LHCN-M2 (cell line): ENCODE results near the gene PTPRN2. TPM values are rescaled to one million over a fixed set of nuclear protein-coding genes. Genes with fewer than 3 reads are reported as not detected.
"Not testable (repeated sequence)": the region's sequence is repeated elsewhere in the genome, so short reads cannot be mapped to it uniquely, and the experiment has no call there.

Experiments
- DNase-seq: peaks from one replicate; pipeline ENCODE4 v3.0.0-alpha.2; 2012; ENCODE audit warnings: low read depth
- total RNA-seq: library from RNA; depleted of rRNA; stranded (reverse); fragments of >200 nt; gene quantifications from 2 replicates; pipeline ENCODE4 v1.2.3, GENCODE V29; 2014

Gene PTPRN2
- total RNA-seq, 1 experiment from 2014 or later: 0.11 TPM

GRCh38 chr7:157937406-157937805 is 650.2 kb downstream of the PTPRN2 start:
- DNase-seq: no peak

DNA sequence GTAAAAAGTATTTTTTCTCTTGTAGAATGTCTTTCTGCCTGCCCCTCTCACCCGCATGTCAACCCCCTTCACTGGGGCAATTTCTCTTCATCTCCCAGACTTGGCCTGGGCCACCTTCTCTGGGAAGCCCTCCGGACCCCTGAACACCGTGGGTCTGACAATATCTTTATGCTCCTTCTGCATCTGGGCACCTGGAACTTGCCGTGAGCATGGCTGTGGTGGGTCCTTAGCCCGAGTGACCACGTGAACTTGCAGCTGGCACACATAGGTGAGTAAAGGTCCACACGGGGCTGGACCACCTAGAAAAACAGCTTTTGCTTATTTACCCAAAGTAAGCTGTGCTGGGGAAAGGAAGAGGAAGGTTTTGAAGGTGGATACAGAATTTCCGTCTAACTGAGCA is 650.6 kb downstream of the PTPRN2 start:
- DNase-seq: no peak

- DNase-seq: not testable (repeated sequence)
Observed at GRCh38 chr7:157935721-157936120, 651.9 kb downstream of the PTPRN2 start.

DNA sequence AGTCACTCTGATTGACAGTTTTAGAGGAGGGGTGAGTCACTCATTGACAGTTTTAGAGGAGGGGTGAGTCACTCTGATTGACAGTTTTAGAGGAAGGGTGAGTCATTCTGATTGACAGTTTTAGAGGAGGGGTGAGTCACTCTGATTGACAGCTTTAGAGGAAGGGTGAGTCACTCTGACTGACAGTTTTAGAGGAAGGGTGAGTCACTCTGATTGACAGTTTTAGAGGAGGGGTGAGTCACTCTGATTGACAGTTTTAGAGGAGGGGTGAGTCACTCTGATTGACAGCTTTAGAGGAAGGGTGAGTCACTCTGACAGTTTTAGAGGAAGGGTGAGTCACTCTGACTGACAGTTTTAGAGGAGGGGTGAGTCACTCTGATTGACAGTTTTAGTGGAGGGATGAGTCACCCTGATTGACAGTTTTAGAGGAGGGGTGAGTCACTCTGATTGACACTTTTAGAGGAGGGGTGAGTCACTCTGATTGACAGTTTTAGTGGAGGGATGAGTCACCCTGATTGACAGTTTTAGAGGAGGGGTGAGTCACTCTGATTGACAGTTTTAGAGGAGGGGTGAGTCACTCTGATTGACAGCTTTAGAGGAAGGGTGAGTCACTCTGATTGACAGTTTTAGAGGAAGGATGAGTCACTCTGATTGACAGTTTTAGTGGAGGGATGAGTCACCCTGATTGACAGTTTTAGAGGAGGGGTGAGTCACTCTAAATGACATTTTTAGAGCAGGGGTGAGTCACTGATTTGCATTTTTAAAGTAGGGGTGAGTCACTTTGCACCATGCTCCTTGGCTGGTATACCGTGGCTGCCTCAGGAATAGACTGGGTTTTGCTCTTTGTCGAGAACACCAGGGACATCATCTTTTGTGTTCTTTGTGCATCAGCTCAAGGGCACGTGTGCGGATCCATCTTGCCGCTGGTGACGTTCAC is 654.1 kb downstream of the PTPRN2 start:
- not testable (repeated sequence) for DNase-seq

DNA sequence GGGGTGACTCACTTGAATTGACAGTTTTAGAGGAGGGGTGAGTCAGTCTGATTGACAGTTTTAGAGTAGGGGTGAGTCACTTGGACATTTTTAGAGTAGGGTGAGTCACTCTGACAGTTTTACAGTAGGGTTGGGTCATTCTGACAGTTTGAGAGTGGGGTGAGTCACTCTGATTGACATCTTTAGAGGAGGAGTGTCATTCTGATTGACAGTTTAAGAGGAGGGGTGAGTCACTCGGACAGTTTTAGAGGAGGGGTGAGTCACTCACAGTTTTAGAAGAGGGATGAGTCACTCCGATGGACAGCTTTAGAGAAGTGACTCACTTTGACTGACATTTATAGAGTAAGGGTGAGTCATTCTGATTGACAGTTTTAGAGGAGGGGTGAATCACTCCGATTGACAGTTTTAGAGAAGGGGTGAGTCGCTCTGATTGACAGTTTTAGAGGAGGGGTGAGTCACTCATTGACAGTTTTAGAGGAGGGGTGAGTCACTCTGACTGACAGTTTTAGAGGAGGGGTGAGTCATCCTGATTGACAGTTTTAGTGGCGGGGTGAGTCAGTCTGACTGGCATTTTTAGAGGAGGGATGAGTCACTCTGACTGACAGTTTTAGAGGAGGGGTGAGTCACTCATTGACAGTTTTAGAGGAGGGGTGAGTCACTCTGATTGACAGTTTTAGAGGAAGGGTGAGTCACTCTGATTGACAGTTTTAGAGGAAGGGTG is 655.0 kb downstream of the PTPRN2 start:
- peak; percentile 15 for DNase-seq

DNA sequence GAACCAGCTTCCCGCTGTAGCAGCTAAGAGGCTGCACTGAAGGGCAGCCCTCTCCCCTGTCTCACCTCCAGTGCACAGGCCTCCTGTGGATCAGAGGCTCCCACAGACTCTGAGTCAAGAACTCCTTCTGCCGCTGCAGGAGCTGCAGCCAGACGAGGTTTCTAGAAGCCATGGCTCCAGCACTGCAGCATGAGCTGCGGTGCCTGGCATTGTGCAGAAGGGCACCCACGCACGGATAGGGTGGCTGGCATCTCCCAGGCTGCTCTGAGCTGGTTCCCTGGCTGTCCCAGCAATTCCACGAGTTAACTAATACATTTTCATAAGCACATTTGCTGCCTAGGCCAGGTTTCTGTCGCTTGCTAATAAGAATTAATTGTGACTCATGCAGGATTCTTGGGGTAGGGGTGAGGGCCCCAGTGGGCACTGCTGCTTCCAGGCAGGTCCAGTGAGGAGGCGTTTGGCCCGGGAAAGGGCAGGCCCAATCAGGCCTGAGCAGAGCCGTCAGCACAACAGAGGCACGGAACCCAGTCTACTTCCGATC is 656.6 kb downstream of the PTPRN2 start:
- no peak for DNase-seq

DNA sequence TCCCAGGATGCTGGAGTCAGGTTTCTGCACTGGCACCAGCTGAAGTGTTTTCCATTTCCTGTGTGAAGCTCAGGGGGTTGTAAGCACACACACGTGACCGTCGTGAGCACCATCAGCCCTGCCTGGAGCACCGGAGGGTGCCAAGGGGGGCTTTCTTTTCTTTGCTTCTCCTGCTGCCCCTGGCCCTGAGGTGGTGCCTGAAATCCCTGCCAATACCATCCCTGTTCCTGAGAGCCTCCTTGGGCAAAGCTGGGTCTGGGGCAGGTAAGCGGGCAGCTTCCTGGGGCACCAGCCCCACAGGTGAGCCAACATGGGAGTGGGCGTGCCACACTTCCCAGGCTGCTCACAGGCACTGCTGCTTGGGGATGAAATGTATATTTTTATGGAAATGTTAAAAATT is 657.2 kb downstream of the PTPRN2 start:
- DNase-seq: no peak

DNA sequence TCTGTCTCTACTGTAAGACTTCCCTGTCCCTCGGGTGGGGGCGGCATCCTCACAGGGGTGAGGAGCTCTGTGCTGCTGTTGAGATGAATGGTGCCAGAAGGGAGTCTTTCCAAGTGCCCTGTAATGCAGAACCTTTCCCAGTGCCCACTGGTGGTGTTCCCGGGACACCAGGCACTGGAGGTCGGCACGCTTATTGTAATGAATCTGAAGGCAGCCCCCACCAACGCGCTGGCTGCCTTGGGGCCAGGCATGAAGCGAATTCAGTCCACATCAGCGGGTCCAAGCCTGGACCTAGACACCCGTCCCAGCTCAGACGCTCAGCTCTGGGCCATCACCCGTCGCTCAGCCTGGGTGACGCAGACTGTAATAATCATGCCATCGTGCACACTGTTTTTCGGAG is 658.0 kb downstream of the PTPRN2 start:
- no peak for DNase-seq

DNA sequence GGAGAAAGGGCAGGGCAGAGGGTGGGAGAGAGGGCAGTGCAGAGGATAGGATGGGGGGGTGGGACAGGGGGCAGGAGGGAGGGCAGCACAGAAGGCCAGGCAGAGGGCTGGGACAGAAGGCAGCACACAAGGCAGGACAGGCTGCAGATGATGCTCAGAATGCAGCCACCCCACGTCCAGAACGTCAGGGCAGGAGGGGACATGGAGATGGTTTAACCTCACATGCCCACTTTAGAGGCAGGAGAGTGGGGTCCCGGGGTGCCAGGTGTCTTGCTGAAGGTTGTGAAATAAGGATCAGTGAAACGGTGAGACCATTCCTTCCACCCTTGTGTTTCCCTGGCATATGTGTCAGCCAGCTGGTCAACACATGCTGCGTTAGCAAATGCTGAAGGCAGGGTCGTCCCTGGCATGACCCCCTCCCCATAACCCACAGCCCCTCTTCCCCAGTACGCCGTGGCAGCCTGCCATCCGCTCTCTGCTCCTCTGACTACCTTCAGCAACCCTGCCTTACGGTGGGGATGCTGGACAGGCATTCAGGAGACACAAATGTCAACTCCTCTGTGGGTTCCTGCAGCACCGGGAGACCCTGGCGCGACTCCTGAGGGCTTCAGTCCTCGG is 658.7 kb downstream of the PTPRN2 start:
- DNase-seq: no peak

- no peak for DNase-seq
Observed at GRCh38 chr7:157928171-157928794, 659.3 kb downstream of the PTPRN2 start.

DNA sequence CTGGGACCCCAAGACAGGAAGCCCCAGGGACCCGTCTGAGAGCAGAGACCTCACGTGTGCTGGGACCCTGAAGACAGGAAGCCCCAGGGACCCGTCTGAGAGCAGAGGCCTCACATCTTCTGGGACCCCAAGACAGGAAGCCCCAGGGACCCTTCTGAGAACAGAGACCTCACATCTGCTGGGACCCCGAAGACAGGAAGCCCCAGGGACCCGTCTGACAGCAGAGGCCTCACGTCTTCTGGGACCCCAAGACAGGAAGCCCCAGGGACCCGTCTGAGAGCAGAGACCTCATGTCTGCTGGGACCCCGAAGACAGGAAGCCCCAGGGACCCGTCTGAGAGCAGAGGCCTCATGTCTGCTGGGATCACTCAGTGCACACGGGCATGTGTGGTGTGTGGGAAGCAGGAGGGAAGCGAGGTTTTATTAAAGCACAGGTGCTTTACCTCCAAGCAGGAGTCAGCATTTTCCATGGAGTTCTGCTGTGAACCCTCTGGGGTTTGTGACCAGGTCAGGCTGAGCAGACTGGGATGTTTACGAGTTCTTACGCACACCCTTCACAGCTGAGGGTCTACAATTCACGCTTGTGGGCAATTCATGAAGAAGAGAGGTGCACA is 660.2 kb downstream of the PTPRN2 start:
- no peak for DNase-seq

DNA sequence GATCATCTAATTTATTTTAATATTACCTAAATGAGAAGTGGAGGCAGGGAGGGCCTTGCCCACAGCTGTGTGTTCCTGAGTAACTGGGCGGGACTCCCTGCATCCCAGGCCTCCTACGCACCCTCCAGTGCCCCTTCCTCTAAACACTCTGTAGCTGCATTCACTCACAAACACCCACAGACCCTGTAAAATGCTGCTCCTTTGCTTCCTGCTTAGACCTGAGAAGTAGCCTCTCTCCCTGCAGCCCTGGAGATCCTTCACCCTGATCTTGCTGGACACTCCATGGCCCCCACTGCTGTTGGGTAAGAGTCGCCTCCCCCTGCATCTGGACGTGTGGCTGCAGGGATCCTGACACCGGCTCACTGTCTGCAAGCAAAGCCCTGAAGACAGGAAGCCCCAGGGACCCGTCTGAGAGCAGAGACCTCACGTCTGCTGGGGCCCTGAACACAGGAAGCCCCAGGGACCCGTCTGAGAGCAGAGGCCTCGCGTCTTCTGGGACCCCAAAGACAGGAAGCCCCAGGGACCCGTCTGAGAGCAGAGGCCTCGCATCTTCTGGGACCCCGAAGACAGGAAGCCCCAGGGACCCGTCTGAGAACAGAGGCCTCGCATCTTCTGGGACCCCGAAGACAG is 661.0 kb downstream of the PTPRN2 start:
- no peak for DNase-seq

DNA sequence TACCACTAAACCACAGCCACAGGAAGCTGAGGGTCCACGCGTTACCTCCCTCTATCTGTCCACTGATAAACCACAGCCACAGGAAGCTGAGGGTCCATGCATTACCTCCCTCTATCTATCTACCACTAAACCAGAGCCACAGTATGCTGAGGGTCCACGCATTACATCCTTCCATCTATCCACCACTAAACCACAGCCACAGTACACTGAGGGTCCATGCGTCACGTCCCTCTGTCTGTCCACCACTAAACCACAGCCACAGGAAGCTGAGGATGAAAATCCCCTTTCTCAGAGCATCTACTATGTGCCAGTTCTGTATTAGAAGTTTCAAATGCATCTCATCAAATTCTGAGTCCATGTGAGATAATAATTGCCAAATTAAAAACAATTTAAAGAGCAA is 661.5 kb downstream of the PTPRN2 start:
- no peak for DNase-seq

DNA sequence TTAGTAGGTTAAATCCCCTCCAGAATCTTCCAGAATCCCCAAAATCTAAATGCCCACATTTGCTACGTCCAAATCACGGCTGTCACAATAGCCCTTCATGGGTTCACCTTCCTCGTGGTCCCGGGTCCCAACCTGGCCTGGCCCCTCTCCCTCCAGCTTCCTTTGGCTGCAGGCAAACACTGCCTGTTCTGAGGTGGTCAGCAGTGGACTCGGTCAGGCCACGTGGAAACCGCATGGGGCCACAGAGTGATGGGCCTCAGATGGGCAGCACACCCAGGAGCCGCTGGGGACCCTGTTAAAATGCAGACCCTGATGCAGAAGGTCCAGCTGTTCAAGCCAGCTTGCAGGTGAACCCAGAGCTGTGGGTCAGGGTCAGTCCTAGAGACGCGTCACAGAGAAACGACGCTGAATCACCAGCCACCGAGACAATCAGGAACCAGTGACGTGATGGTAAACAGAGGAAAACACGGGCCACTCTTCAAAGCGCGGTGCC is 662.2 kb downstream of the PTPRN2 start:
- DNase-seq: no peak

DNA sequence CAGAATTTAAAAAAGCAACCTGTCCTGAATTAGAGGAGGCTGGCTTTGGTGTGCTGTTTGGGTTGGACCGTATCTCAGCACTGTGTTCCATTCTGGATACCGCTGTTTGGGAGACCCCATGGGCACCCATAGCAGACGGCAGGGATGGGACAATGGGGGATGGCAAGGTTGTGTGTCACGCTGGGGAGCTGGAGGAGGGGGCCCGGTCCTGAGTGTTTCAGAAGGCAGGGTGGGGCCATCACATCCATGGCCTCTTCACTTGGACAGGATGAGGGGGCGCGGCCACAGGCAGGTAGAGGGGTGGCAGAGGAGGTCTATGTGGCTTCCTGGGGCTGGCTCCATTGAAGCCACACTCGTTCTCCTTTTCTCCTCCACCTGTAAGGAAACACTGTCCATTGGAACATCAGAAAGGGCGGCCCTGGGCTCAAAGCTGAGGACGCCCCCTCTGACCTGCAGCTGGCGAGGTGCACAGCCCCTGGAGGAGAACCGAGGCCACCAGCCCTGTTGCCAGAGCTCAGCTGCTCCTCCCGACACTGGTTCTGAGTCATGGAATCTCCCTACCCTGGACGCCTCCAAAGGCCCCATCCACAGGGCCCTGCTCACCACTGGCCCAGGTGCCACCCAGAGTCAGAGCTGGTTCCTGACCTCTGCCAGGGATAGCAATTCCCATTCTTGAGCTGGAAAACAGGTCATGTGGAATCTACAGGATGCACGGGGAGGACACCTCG is 663.6 kb downstream of the PTPRN2 start:
- no peak for DNase-seq

DNA sequence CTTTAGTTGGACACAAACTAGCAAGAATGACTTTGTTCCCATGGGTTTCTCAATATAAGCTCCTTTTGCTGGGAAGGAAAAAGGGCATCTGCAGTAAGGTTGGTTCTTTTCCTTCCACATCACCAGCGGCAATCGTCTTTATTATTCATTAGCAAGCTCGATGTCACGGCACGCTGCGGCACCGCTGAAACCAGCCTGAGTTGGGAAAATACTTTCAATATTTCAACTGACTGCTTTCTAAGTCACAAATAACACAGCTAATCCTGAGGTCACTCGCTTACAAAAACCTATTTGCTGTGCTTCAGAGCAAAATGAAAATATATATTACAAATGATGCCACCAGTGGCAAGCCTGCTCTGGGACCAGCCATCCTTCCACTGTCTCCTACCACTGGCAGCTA is 665.0 kb downstream of the PTPRN2 start:
- DNase-seq: no peak

DNA sequence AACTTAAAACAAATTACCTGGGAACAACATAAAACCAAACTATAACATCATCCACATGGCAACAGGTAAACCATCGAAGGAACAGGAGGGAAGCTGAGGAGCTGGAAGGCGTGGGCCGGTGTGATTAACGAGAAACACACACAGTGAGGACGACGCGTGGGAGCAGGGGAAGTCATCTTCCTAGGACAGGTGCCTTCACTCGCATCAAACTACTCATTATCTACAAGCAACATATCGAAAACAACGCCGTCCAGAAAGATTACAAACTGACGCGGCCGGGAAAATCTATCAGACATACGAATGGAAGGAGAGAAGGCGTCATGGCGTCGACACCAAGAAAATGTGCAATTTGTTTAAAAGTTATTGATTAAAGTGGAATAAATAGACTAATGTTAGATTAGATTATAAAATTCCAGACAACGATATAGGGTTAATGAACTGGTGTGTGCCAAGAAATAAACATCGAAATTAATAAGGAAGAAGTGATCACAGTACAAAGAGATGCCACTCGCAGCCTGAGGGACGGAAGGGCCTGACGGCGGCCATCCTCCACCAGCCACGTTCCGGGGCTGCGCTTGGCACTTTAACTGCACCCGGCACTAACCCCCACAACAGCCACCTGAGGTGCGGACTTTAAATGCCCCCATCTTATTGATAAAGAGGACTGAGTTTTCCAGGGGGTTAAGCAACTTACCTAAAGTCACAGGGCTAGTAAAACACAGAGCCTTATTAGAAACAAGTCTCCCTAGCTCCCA is 669.1 kb downstream of the PTPRN2 start:
- DNase-seq: no peak

DNA sequence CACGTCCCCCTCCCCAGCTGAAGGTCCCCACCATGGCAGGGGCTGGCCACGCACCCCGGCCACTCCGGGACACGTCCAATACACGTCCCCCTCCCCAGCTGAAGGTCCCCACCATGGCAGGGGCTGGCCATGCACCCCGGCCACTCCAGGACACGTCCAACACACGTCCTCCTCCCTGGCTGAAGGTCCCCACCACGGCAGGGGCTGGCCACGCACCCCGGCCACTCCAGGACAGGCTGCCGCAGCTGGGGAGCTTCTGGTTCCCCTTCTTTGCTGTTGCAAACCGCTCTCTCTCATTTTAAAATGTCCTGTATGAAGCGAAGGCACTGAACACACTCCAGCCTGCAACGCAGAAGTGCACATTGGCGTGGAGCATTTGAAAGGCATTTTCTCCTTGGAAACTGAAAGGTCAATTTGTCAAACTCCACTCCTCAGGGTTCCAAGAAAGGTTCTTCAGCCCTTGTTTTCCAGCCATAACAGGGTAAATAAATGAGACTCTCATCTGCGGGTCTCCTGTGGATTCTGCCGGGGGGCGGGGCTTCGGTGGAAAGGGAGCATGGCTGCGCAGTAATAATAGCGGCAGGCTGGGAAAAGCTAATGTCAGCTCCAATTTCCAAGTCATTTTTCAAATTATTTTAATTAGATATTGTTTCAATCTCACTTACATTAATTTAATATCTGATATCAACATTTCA is 670.5 kb downstream of the PTPRN2 start:
- DNase-seq: no peak
